Smooth muscle cell (in vitro differentiated cells): Measurements from ENCODE around the gene AFTPH. TPM values are rescaled to one million over a fixed set of nuclear protein-coding genes. Genes with fewer than 3 reads are reported as not detected.

Experiments
- DNase-seq: peaks from one replicate; lab custom pipeline; 2025; ENCODE audit not compliant: unreplicated experiment; lab: John Stamatoyannopoulos, UW
- H2AFZ ChIP-seq: fragments of 200-600 bp; sonication (generic); 2 replicates; pipeline ENCODE4 v1.6.0; 2016; ENCODE audit warnings: antibody characterized with exemption, low read depth, mild to moderate bottlenecking
- H3F3A ChIP-seq: fragments of 200-600 bp; sonication (generic); 2 replicates; pipeline ENCODE4 v1.6.0; 2017; ENCODE audit warnings: antibody characterized with exemption, low read depth
- H3K27ac ChIP-seq: fragments of 200-600 bp; sonication (generic); 2 replicates; pipeline ENCODE4 v1.5.1; 2016; ENCODE audit warnings: low read depth, mild to moderate bottlenecking
- H3K27me3 ChIP-seq: fragments of 200-600 bp; sonication (generic); 2 replicates; pipeline ENCODE4 v1.6.1; 2016; ENCODE audit warnings: low read depth, mild to moderate bottlenecking
- H3K36me3 ChIP-seq: fragments of 200-600 bp; sonication (generic); 2 replicates; pipeline ENCODE4 v1.5.1; 2016; ENCODE audit warnings: low read depth
- H3K4me1 ChIP-seq: fragments of 200-600 bp; sonication (generic); 2 replicates; pipeline ENCODE4 v1.5.1; 2016; ENCODE audit warnings: low read depth
- H3K4me2 ChIP-seq: fragments of 200-600 bp; sonication (generic); 2 replicates; pipeline ENCODE4 v1.6.0; 2016; ENCODE audit warnings: mild to moderate bottlenecking
- H3K4me3 ChIP-seq: fragments of 200-600 bp; sonication (generic); 2 replicates; pipeline ENCODE4 v1.5.1; 2016; ENCODE audit warnings: mild to moderate bottlenecking
- H3K79me2 ChIP-seq: fragments of 200-600 bp; sonication (generic); 2 replicates; pipeline ENCODE4 v1.6.0; 2016; ENCODE audit warnings: low read depth, mild to moderate bottlenecking
- H3K9ac ChIP-seq: fragments of 200-600 bp; sonication (generic); 2 replicates; pipeline ENCODE4 v1.6.0; 2016; ENCODE audit warnings: low read depth
- H3K9me3 ChIP-seq: fragments of 200-600 bp; sonication (generic); replicated peaks from 2 replicates; pipeline ENCODE4 v1.5.1; 2016; ENCODE audit warnings: low read depth
- H4K20me1 ChIP-seq: fragments of 200-600 bp; sonication (generic); 2 replicates; pipeline ENCODE4 v1.6.0; 2016; ENCODE audit warnings: low read depth
- WGBS: methylation state at CpG from one replicate; pipeline ENCODE4 v1.1.7; 2016; ENCODE audit warnings: low lambda C conversion rate; 5-methylcytosine and 5-hydroxymethylcytosine counted together
- polyA plus RNA-seq: library from polyadenylated mRNA; unstranded; fragments of >200 nt; fragmentation: Nextera tagmentation; extraction: Ambion mirVana; gene quantifications from 2 replicates; pipeline ENCODE4 v1.2.1, GENCODE V29; 2016
- total RNA-seq: library from RNA; depleted of rRNA; stranded (reverse); fragments of >200 nt; gene quantifications from 2 replicates; pipeline ENCODE4 v1.2.3, GENCODE V29; 2014
- TF ChIP-seq, protein P1 (sequence below): fragments of 200-600 bp; sonication (generic); IDR thresholded peaks from 2 replicates; pipeline ENCODE4 v1.5.1; 2017; ENCODE audit warnings: borderline replicate concordance, mild to moderate bottlenecking, antibody characterized with exemption; ENCODE audit not compliant: insufficient read depth, poor library complexity, severe bottlenecking

The AFTPH gene
- total and polyA plus RNA-seq, 2 experiments from 2014 or later, result 5.5 to 26.3 TPM

DNA sequence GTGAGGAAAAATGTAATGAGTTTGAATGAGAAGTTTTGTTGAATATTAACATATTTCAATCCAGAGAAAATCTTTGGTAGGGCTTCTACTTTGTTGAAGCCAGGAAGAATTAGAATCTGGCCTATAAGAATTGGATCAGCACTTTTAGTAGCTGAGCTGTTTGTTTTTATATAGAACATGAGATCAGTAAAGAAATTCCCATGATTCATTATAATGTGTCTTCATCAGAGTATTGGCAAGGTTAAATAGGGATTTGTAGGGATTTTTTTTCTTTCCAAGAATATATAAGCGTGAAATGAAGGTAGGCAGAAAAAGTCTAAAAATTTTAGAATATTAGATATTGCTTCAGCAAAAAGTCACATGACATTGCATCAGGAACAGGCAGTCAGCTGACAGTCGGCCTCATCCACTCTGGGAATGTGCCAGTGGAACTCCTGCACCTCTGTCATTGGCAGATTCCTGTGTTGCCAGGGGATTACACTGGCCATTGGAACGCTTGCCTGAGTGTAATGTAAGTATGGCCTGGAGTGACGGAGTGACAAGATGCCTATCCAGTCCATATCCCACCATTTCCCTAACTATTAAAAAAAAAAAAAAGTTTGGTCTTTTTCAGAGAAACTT is 69.0 kb downstream of the AFTPH start:
- Histone ChIP-seq H3K36me3 (peaks cover 7% of the 10 kb centered on the region), H3F3A (peaks cover 12% of the 10 kb centered on the region), H2AFZ (no peak overlapping the region), H3K9ac (no peak overlapping the region), H3K79me2 (no peaks in the 10 kb centered on the region), H3K9me3 (no peaks in the 10 kb centered on the region), H3K4me2 (no peak overlapping the region), H3K27me3 (no peaks in the 10 kb centered on the region), H3K4me3 (no peak overlapping the region), H3K4me1 (peaks cover 3% of the 10 kb centered on the region), H4K20me1 (no peaks in the 10 kb centered on the region), H3K27ac (peak overlapping the region; percentile 21)
- no peak for DNase-seq
- TF ChIP-seq, protein P1, sequence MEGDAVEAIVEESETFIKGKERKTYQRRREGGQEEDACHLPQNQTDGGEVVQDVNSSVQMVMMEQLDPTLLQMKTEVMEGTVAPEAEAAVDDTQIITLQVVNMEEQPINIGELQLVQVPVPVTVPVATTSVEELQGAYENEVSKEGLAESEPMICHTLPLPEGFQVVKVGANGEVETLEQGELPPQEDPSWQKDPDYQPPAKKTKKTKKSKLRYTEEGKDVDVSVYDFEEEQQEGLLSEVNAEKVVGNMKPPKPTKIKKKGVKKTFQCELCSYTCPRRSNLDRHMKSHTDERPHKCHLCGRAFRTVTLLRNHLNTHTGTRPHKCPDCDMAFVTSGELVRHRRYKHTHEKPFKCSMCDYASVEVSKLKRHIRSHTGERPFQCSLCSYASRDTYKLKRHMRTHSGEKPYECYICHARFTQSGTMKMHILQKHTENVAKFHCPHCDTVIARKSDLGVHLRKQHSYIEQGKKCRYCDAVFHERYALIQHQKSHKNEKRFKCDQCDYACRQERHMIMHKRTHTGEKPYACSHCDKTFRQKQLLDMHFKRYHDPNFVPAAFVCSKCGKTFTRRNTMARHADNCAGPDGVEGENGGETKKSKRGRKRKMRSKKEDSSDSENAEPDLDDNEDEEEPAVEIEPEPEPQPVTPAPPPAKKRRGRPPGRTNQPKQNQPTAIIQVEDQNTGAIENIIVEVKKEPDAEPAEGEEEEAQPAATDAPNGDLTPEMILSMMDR, result no peak
- 93% methylated on average over 4 of the region's 4 CpGs for WGBS

DNA sequence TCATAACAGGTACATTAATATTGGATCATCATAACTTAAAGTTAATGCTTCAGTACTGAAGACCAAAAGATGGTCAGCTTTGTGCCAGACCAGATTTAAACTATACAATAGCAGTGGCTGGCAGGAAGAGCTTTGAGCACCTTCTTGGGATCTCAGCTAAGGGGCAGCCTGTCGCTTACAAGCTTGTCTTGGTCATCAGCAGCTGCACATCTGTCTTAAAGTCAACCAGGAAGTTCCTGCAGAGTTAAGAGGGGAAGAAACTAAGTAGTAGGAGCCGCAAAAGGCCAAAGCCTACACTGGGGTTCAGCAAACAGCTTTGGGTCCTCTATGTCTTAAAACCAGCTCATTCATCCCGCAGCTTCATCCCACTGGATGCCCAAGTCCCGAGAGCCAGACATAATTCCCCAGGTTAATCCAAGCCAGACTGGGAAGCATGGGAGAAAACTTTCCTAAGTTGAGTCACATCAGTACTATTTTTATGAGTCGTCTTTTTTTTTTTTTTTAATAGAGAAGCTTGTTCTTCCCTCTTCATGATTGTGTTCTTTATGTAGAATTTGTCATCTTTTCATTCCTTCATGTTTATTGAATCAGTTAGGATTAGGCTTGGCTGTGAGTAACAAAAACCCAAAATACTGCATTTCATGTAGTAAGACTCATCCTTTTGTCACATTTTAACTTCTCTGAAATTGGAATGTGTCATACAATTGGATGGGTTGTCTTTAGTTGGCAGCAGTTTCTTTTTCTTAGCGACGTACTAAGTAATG is 70.3 kb downstream of the AFTPH start:
- peaks cover 3% of the 10 kb centered on the region for H3K4me1 ChIP-seq
- H4K20me1 ChIP-seq, result no peaks in the 10 kb centered on the region
- no peaks in the 10 kb centered on the region for H3K27me3 ChIP-seq
- no peaks in the 10 kb centered on the region for H3K79me2 ChIP-seq
- TF ChIP-seq, protein P1, result no peak
- H3K9me3 ChIP-seq, result no peaks in the 10 kb centered on the region
- peak overlapping the region; percentile 34 for H3K4me2 ChIP-seq
- H3K36me3 ChIP-seq, result peaks cover 7% of the 10 kb centered on the region
- H3K27ac ChIP-seq, result peak overlapping the region; percentile 79
- H3F3A ChIP-seq, result peaks cover 12% of the 10 kb centered on the region
- H3K4me3 ChIP-seq, result no peak overlapping the region
- 53% methylated on average over 7 of the region's 7 CpGs for WGBS
- H2AFZ ChIP-seq, result no peak overlapping the region
- DNase-seq, result no peak
- peak overlapping the region; percentile 29 for H3K9ac ChIP-seq

DNA sequence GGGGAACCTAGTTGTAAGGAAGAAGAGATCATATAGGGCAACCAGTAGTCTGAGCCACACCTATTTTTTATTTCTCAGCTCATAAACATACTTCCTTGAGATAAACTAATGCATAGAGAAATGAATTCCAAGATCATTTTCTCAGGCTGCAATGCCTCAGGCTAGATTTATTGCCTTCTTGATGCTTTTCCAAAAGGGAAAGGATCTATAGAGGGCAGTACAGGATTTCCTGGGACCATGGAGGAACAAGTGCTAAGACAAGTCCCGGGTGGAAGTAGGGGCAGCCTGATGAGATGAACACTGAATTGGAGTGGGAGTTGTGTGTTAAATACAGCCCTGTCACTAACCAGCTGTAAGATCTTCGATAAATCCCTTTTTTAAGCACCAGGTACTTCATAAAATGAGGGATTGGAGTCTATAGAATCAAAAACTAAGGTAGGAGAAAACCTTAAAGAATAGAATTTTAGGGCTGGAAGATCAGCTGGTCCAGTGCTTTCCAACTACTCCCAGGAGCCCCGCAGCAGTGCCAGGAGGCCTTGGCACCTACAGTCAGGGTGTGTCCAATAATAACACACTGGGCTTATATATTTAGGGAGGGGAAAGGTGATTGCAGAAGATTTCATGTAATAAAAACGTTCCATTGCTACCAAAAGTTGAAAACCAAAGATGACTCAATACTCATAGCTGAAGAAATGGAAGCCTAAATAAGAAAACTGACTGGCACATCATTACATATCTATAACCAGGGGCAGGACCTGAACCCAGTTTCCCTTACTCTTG is 71.5 kb downstream of the AFTPH start:
- no peak overlapping the region for H3K4me2 ChIP-seq
- no peaks in the 10 kb centered on the region for H3K9me3 ChIP-seq
- no peaks in the 10 kb centered on the region for H3K27me3 ChIP-seq
- TF ChIP-seq, protein P1, result no peak
- H3K4me3 ChIP-seq, result no peak overlapping the region
- DNase-seq, result no peak
- WGBS, result 81% methylated on average over 4 of the region's 4 CpGs
- H3K4me1 ChIP-seq, result peaks cover 3% of the 10 kb centered on the region
- H3F3A ChIP-seq, result peaks cover 12% of the 10 kb centered on the region
- peaks cover 7% of the 10 kb centered on the region for H3K36me3 ChIP-seq
- no peak overlapping the region for H3K9ac ChIP-seq
- no peaks in the 10 kb centered on the region for H3K79me2 ChIP-seq
- H4K20me1 ChIP-seq, result no peaks in the 10 kb centered on the region
- no peak overlapping the region for H3K27ac ChIP-seq
- no peak overlapping the region for H2AFZ ChIP-seq
